CD8-positive, alpha-beta memory T cell (primary cell): ENCODE results near the gene CDC6. TPM values are rescaled to one million over a fixed set of nuclear protein-coding genes. Genes with fewer than 3 reads are reported as not detected.

Source experiments
- CTCF ChIA-PET: fragments of 350-600 bp; sonication (Branson Sonifier 250); formaldehyde crosslinking; loops from one replicate; lab custom pipeline; 2021; ENCODE audit warnings: antibody characterized with exemption; lab: Charles Lee
- POLR2A ChIA-PET: fragments of 350-600 bp; sonication (Branson Sonifier 250); formaldehyde crosslinking; loops from one replicate; lab custom pipeline; 2021; ENCODE audit warnings: antibody characterized with exemption; lab: Charles Lee
- DNase-seq, 5 donors: peaks; one replicate each; pipeline versions ENCODE4 v3.0.0 to v3.0.0-alpha.2; 2020 to 2022; ENCODE audit warnings: mixed read lengths in 1 of 5
- H3K27ac ChIP-seq: one replicate; pipeline ENCODE4 v1.7.0; 2013; ENCODE audit warnings: low read depth, mild to moderate bottlenecking, low read length, moderate library complexity
- H3K27me3 ChIP-seq: 2 replicates; pipeline ENCODE4 v1.7.0; 2013; ENCODE audit warnings: low read length, mild to moderate bottlenecking; ENCODE audit not compliant: insufficient read depth, poor library complexity, severe bottlenecking
- H3K36me3 ChIP-seq: 2 replicates; pipeline ENCODE4 v1.7.0; 2013; ENCODE audit warnings: mild to moderate bottlenecking, low read length, moderate library complexity; ENCODE audit not compliant: insufficient read depth
- H3K4me1 ChIP-seq: 2 replicates; pipeline ENCODE4 v1.7.0; 2013; ENCODE audit warnings: mild to moderate bottlenecking, low read length, moderate library complexity; ENCODE audit not compliant: insufficient read depth
- H3K4me3 ChIP-seq: 2 replicates; pipeline ENCODE4 v1.7.0; 2013; ENCODE audit warnings: mild to moderate bottlenecking, low read length
- H3K9me3 ChIP-seq: 2 replicates; pipeline ENCODE4 v1.7.0; 2013; ENCODE audit warnings: mild to moderate bottlenecking, low read length
- H3K27ac Mint-ChIP-seq, 8 donors: one replicate each; pipeline ENCODE4 v1.8.0; 2020 to 2021; ENCODE audit warnings: mixed read lengths in 8 of 8, mild to moderate bottlenecking in 6 of 8, inconsistent platforms in 3 of 8, moderate library complexity in 3 of 8
- H3K27me3 Mint-ChIP-seq, 2 donors: one replicate each; pipeline ENCODE4 v1.8.0; 2020 to 2021; ENCODE audit warnings: mixed read lengths in 2 of 2, mild to moderate bottlenecking in 1 of 2, moderate library complexity in 1 of 2
- H3K36me3 Mint-ChIP-seq, 3 donors: one replicate each; pipeline ENCODE4 v1.8.0; 2020 to 2021; ENCODE audit warnings: mixed read lengths in 3 of 3, inconsistent platforms in 1 of 3, mild to moderate bottlenecking in 1 of 3
- H3K4me1 Mint-ChIP-seq, 3 donors: one replicate each; pipeline ENCODE4 v1.8.0; 2020 to 2021; ENCODE audit warnings: mixed read lengths in 3 of 3, inconsistent platforms in 1 of 3, mild to moderate bottlenecking in 1 of 3
- H3K4me3 Mint-ChIP-seq, 7 donors: one replicate each; pipeline ENCODE4 v1.8.0; 2020 to 2021; ENCODE audit warnings: mixed read lengths in 7 of 7, mild to moderate bottlenecking in 6 of 7, moderate library complexity in 4 of 7, inconsistent platforms in 2 of 7
- H3K9me3 Mint-ChIP-seq, 5 donors: one replicate each; pipeline ENCODE4 v1.8.0; 2020 to 2022; ENCODE audit warnings: mixed read lengths in 5 of 5, mild to moderate bottlenecking in 3 of 5, moderate library complexity in 2 of 5, inconsistent platforms in 1 of 5
- polyA plus RNA-seq: library from polyadenylated mRNA; unstranded; fragments of 300-500 nt; fragmentation: Illumina TruSeq; gene quantifications from one replicate; pipeline ENCODE4 v1.2.3, GENCODE V29; 2021
- total RNA-seq, 2 experiments: library from RNA; stranded (reverse); gene quantifications; one replicate each; pipeline ENCODE4 v1.2.3, GENCODE V29; 2021

CDC6 gene
- total and polyA plus RNA-seq, 3 experiments from 2014 or later, result 0.49 to 110 (median 107) TPM

DNA sequence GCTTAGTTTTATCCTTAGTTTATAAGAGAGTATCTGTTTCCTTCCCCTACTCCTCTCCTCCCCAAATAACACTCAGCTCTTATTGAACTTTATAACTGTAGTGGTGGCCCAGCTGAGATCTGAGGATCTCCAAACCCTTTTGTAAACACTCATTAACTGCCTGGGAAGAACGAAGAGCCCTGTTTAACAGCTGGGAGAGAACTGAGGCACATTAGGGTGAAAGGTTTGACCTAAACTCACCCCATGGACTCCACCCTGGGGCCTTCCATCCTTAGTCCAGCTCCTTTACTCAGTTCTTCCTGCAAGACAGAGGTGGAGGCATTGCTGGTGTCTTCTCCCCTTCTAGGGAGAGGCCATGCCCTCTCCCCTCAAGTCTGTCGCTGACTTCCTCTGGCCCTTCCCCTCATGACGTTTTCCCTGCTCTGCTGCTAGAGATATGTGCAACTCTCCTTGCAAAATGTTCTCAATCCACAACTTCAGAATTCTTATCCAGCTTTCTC is 20.1 kb downstream of the CDC6 start:
- no peak for DNase-seq
- Mint-ChIP-seq H3K36me3 (no peaks in the 10 kb centered on the region), H3K4me3 (no peak overlapping the region), H3K9me3 (no peaks in the 10 kb centered on the region), H3K27me3 (no peaks in the 10 kb centered on the region), H3K27ac (no peak overlapping the region), H3K4me1 (peaks cover 12 to 17% (median 16%) of the 10 kb centered on the region in 3 donors)
- H3K27ac ChIP-seq, result peak overlapping the region; percentile 3
- ChIA-PET POLR2A (interaction anchor here (0.6 to 4.1 kb wide), 4 partner anchors 9 to 18 kb away, joined by 3 to 30 read pairs (median 3); no protein-coding TSS in a partner anchor), CTCF (interaction anchor here (1.0 to 17.8 kb wide), 10 partner anchors 9 to 106 kb away, joined by 3 to 365 read pairs (median 4); no protein-coding TSS in a partner anchor)
- no peak overlapping the region for H3K4me3 ChIP-seq
- no peaks in the 10 kb centered on the region for H3K27me3 ChIP-seq
- H3K9me3 ChIP-seq, result no peaks in the 10 kb centered on the region
- H3K36me3 ChIP-seq, result no peaks in the 10 kb centered on the region
- peaks cover 70% of the 10 kb centered on the region for H3K4me1 ChIP-seq

DNA sequence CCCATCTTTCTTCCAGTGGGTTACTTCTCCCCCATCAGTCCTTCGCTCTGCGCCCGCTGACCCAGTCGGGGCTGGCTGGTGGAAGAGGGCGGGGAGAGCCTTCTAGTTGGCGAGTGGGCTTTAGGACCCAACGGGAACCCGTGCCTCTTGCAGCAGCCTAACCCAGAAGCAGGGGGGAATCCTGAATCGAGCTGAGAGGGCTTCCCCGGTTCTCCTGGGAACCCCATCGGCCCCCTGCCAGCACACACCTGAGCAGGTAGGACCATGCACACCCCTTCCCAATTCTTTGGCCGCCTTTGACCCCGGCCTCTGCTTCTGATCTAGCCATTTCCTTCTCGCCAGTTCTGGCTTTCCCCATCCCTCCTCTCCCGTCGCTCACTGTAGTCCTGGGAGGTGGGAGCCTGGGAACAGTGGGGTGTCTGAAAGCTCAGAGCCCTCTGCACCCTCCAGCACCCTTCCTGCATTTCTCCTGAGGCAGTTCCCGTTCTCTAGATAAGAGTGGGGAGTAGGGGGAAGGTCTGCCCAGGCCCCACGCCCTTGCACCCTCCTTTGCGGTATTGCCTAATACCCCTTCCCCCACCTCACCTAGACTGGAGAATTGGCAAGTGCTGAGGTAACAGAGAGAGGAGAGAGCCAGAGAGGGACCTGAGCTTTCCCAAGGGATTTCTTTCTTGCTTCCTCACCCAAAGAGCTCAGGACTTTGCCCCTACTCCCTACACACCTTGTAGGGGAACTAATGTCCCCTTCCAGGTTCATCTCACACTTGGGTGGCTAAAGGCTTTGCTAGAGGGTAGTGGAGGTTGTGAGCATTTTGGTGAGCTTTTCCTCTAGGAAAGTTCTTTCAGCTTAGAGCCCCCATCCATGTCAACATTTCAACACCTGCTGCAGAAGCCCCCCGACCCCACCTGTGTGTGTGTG is 21.6 kb downstream of the CDC6 start, which contains the start of gene RARA:
Gene RARA, plus strand, starts transcription at position 150 of the 918 bp plus-strand sequence. CDS start 22,039 bp downstream, outside the sequence.
- H3K27ac Mint-ChIP-seq, result peak within 1 kb of the TSS in 3 of 8 donors; percentile 62 to 92 (median 87)
- Histone ChIP-seq H3K36me3 (no peaks in the 10 kb centered on the region), H3K9me3 (no peaks in the 10 kb centered on the region), H3K27ac (peak within 1 kb of the TSS; percentile 28), H3K4me3 (peak within 1 kb of the TSS; percentile 51), H3K27me3 (no peaks in the 10 kb centered on the region), H3K4me1 (peaks cover 62% of the 10 kb centered on the region)
- H3K27me3 Mint-ChIP-seq, result no peaks in the 10 kb centered on the region
- no peak within 1 kb of the TSS for H3K4me3 Mint-ChIP-seq
- H3K36me3 Mint-ChIP-seq, result no peaks in the 10 kb centered on the region
- peaks cover 2 to 13% (median 10%) of the 10 kb centered on the region in 3 donors for H3K4me1 Mint-ChIP-seq
- no peaks in the 10 kb centered on the region for H3K9me3 Mint-ChIP-seq
- ChIA-PET POLR2A (interaction anchor here (0.8 to 4.1 kb wide), 3 partner anchors 10 to 17 kb away, joined by 3 to 30 read pairs (median 4); no protein-coding TSS in a partner anchor), CTCF (interaction anchor here (0.7 to 17.8 kb wide), 9 partner anchors 8 to 329 kb away, joined by 3 to 365 read pairs (median 4); partner anchors contain the start of gene PSMD3)
- peak in 1 of 5 donors; percentile 49 for DNase-seq

GRCh38 chr17:40309949-40310510 is 22.4 kb downstream of the CDC6 start:
- H3K27ac Mint-ChIP-seq, result peak overlapping the region in 3 of 8 donors; percentile 45 to 87 (median 62)

GRCh38 chr17:40310882-40311391 is 23.3 kb downstream of the CDC6 start:
- H3K27ac ChIP-seq, result no peak overlapping the region
- H3K27me3 ChIP-seq, result no peaks in the 10 kb centered on the region
- ChIA-PET POLR2A (interaction anchor here (0.7 kb wide), 1 partner anchor 13 kb away, joined by 4 read pairs; no protein-coding TSS in a partner anchor), CTCF (interaction anchor here (1.0 to 17.8 kb wide), 7 partner anchors 6 to 250 kb away, joined by 3 to 365 read pairs (median 5); no protein-coding TSS in a partner anchor)
- DNase-seq, result no peak
- H3K4me1 ChIP-seq, result peaks cover 76% of the 10 kb centered on the region
- peak overlapping the region in 3 of 8 donors; percentile 62 to 91 (median 87) for H3K27ac Mint-ChIP-seq
- no peak overlapping the region for H3K4me3 ChIP-seq
- H3K36me3 ChIP-seq, result no peaks in the 10 kb centered on the region
- H3K4me1 Mint-ChIP-seq, result peaks cover 0 to 28% (median 26%) of the 10 kb centered on the region in 3 donors
- H3K27me3 Mint-ChIP-seq, result no peaks in the 10 kb centered on the region
- H3K36me3 Mint-ChIP-seq, result no peaks in the 10 kb centered on the region
- no peaks in the 10 kb centered on the region for H3K9me3 Mint-ChIP-seq
- peak overlapping the region in 2 of 7 donors; percentile 20 to 73 for H3K4me3 Mint-ChIP-seq
- no peaks in the 10 kb centered on the region for H3K9me3 ChIP-seq

More at GRCh38 chr17:40309949-40310510, 22.4 kb downstream of the CDC6 start:
- Histone ChIP-seq H3K36me3 (no peaks in the 10 kb centered on the region), H3K4me1 (peaks cover 67% of the 10 kb centered on the region), H3K27ac (no peak overlapping the region), H3K4me3 (peak overlapping the region; percentile 51), H3K27me3 (no peaks in the 10 kb centered on the region), H3K9me3 (no peaks in the 10 kb centered on the region)
- ChIA-PET CTCF (interaction anchor here (0.7 to 17.8 kb wide), 10 partner anchors 7 to 329 kb away, joined by 3 to 365 read pairs (median 4); partner anchors contain the start of gene PSMD3), POLR2A (interaction anchor here (0.8 to 4.1 kb wide), 3 partner anchors 9 to 16 kb away, joined by 3 to 30 read pairs (median 4); no protein-coding TSS in a partner anchor)
- Mint-ChIP-seq H3K36me3 (no peaks in the 10 kb centered on the region), H3K9me3 (no peaks in the 10 kb centered on the region), H3K27me3 (no peaks in the 10 kb centered on the region), H3K4me1 (peaks cover 0 to 20% (median 17%) of the 10 kb centered on the region in 3 donors), H3K4me3 (no peak overlapping the region)
- DNase-seq, result peak in 1 of 5 donors; percentile 35

- peaks cover 0 to 34% (median 31%) of the 10 kb centered on the region in 3 donors for H3K4me1 Mint-ChIP-seq
- peak overlapping the region in 5 of 7 donors; percentile 29 to 73 (median 53) for H3K4me3 Mint-ChIP-seq
- H3K27me3 ChIP-seq, result no peaks in the 10 kb centered on the region
- H3K9me3 ChIP-seq, result no peaks in the 10 kb centered on the region
- POLR2A ChIA-PET, result interaction anchor here (1.0 kb wide), 1 partner anchor 227 kb away, joined by 3 read pairs; no protein-coding TSS in a partner anchor
- H3K36me3 Mint-ChIP-seq, result no peaks in the 10 kb centered on the region
- DNase-seq, result peak in 2 of 5 donors; percentile 22 to 28
- H3K27ac Mint-ChIP-seq, result peak overlapping the region in 5 of 8 donors; percentile 8 to 91 (median 56)
- H3K27me3 Mint-ChIP-seq, result no peaks in the 10 kb centered on the region
- H3K27ac ChIP-seq, result no peak overlapping the region
- CTCF ChIA-PET, result interaction anchor here (1.1 to 17.8 kb wide), 4 partner anchors 8 to 249 kb away, joined by 4 to 365 read pairs (median 4); no protein-coding TSS in a partner anchor
- H3K4me1 ChIP-seq, result peaks cover 77% of the 10 kb centered on the region
- H3K4me3 ChIP-seq, result no peak overlapping the region
- no peaks in the 10 kb centered on the region for H3K9me3 Mint-ChIP-seq
- H3K36me3 ChIP-seq, result no peaks in the 10 kb centered on the region
These were observed 23.9 kb downstream of the CDC6 start for GRCh38 chr17:40311575-40311974.

GRCh38 chr17:40312131-40312731 is 24.6 kb downstream of the CDC6 start:
- H3K27ac Mint-ChIP-seq, result peak overlapping the region in 5 of 8 donors; percentile 8 to 91 (median 79)
- Histone ChIP-seq H3K4me3 (no peak overlapping the region), H3K4me1 (peaks cover 75% of the 10 kb centered on the region), H3K27ac (no peak overlapping the region), H3K36me3 (no peaks in the 10 kb centered on the region), H3K9me3 (no peaks in the 10 kb centered on the region), H3K27me3 (no peaks in the 10 kb centered on the region)
- H3K9me3 Mint-ChIP-seq, result no peaks in the 10 kb centered on the region
- peak overlapping the region in 4 of 7 donors; percentile 16 to 55 (median 40) for H3K4me3 Mint-ChIP-seq
- DNase-seq, result no peak
- H3K27me3 Mint-ChIP-seq, result no peaks in the 10 kb centered on the region
- H3K36me3 Mint-ChIP-seq, result no peaks in the 10 kb centered on the region
- ChIA-PET POLR2A (interaction anchor here (1.0 kb wide), 2 partner anchors 10 to 226 kb away, joined by 3 read pairs; no protein-coding TSS in a partner anchor), CTCF (interaction anchor here (0.8 to 17.8 kb wide), 5 partner anchors 9 to 248 kb away, joined by 3 to 365 read pairs (median 4); no protein-coding TSS in a partner anchor)
- peaks cover 3 to 37% (median 34%) of the 10 kb centered on the region in 3 donors for H3K4me1 Mint-ChIP-seq
